SH-SY5Y (cell line): Measurements from ENCODE around the gene TRIM72.

Source experiments
- GATA2 ChIP-seq: IDR thresholded peaks from 2 replicates; pipeline ENCODE4 v1.6.1; 2011; ENCODE audit warnings: mild to moderate bottlenecking, low read depth, low read length
- GATA3 ChIP-seq: IDR thresholded peaks from 2 replicates; pipeline ENCODE4 v1.6.1; 2011; ENCODE audit warnings: low read depth, mild to moderate bottlenecking, low read length, moderate library complexity

DNA sequence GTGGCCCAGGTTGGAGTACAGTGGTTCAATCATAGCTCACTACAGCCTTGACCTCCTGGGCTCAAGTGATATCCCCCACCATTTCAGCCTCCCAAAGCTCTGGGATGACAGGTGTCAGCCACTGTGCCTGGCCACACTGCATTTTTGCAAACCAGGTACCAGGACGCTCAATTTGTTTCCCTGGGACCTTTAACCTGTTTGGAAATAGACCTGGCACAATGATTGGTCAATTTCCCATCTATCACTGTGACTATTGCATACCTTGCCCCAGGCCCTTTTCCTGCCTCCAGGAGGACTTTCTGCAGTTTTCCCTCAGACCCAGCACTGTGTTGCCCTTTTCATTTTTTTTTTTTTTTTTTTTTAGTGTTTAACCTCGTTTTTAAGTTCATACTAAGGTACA, 45.1 kb upstream of the TRIM72 start:
- TF ChIP-seq GATA2 (no peak), GATA3 (no peak)
